Measurements from ENCODE around the gene TRIP10. TPM values are rescaled to one million over a fixed set of nuclear protein-coding genes. Genes with fewer than 3 reads are reported as not detected.

Gene TRIP10
- total and polyA plus RNA-seq, 2 of the 4 experiments (the other 2 are of a cell fraction) = 39.1 to 47.0 TPM

DNA sequence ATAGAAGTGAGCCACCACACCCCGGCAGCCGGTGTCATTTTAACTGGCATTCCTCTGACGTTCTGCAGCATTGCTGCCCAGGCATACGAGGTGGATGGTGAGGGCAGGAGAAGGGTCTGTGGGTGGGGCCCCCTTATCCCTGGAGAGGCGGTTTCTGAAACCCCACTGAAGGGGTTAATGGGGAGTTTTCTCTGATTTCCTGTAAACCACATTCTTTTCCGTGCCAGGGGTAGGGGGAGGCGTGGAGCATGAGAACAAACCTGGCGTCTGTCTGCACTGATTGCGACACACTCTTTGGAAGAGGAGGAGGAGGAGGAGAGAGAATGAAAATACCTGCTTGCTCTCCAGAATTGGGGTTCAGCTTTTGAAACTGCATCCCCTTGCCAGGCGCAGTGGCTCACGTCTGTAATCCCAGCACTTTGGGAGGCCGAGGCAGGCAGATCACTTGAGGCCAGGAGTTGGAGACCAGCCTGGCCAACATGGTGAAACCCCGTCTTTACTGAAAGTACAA, 16.3 kb upstream of the TRIP10 start:
- H4K8ac ChIP-seq (ENCODE audit: low read depth in 2 of 2, low read length in 2 of 2) = no peak overlapping the region
- no peak overlapping the region for H3K14ac ChIP-seq (replicated peaks; ENCODE audit: low read depth, low read length)
- no peak overlapping the region for H3K18ac ChIP-seq (ENCODE audit: low read depth, low read length)
- H2BK20ac ChIP-seq (ENCODE audit: low read depth, low read length) = no peak overlapping the region
- no peak overlapping the region for H2BK5ac ChIP-seq (ENCODE audit: low read depth, low read length, poor library complexity, severe bottlenecking)
- no peak overlapping the region for H3K4me2 ChIP-seq (ENCODE audit: low read depth, low read length)
- BruUV-seq (replicated peaks) = no TSS peak
- H4K20me1 ChIP-seq (ENCODE audit: insufficient read depth, low read length) = no peaks in the 10 kb centered on the region
- no peaks in the 10 kb centered on the region for H3K36me3 ChIP-seq (ENCODE audit: control insufficient read depth, insufficient read depth, low read length)
- WGBS, 2 experiments (ENCODE audit: extremely low coverage in 2 of 2, insufficient read length in 1 of 2) = 80% methylated on average over 1 of the region's 13 CpGs; no CpG with 5 or more reads in 1 of the 2 experiments
- ChIA-PET POLR2A (ENCODE audit: unreplicated experiment) (no interaction called here), CTCF (no interaction called here)
- dilution Hi-C loops (cut with HindIII; ENCODE audit: low sequenced_read_pairs, unreplicated experiment) = no loop called here
- H3K56ac ChIP-seq (ENCODE audit: extremely low read depth, insufficient read depth, low read length) = no peak overlapping the region
- no peaks in the 10 kb centered on the region for H3K9me3 ChIP-seq (ENCODE audit: control insufficient read depth, insufficient read depth, low read length)
- no peak overlapping the region for H2AK9ac ChIP-seq (replicated peaks; ENCODE audit: low read depth, low read length, poor library complexity)
- H3K79me1 ChIP-seq (ENCODE audit: low read depth in 1 of 2, low read length in 2 of 2) = no peaks in the 10 kb centered on the region
- no peak overlapping the region for H4K5ac ChIP-seq (ENCODE audit: low read depth, low read length)
- TF ChIP-seq CEBPB (IDR thresholded peaks at IDR 0.05; ENCODE audit: low read depth, low read length) (peak; percentile 89), NFE2L2 (IDR thresholded peaks at IDR 0.05; ENCODE audit: low read depth, low read length) (no peak)
- no peak overlapping the region for H2BK15ac ChIP-seq (ENCODE audit: low read depth, low read length)
- no peak overlapping the region for H2AK5ac ChIP-seq (ENCODE audit: low read depth, low read length)
- ATAC-seq (ENCODE audit: low read depth) = peak; percentile 18; the same call in 1 of the 2 replicates
- no peak overlapping the region for H3K4ac ChIP-seq (ENCODE audit: low read depth, low read length)
- H2BK120ac ChIP-seq (ENCODE audit: low read depth, low read length) = no peak overlapping the region
- H3K27me3 ChIP-seq (ENCODE audit: control insufficient read depth, insufficient read depth, low read length) = no peaks in the 10 kb centered on the region
- in situ Hi-C loops (cut with MboI; ENCODE audit: low sequenced_read_pairs) = no loop called here
- H2AFZ ChIP-seq (replicated peaks; ENCODE audit: low read length, poor library complexity) = no peak overlapping the region
- H3K4me3 ChIP-seq (ENCODE audit: insufficient read depth, low read depth, low read length) = no peak overlapping the region
- H3K23ac ChIP-seq (ENCODE audit: low read depth, low read length) = no peak overlapping the region
- H3K9me1 ChIP-seq (ENCODE audit: insufficient read depth, low read length) = no peaks in the 10 kb centered on the region
- H4K91ac ChIP-seq (ENCODE audit: insufficient read depth, low read depth, low read length) = no peak overlapping the region
- H3K9ac ChIP-seq (ENCODE audit: low read depth, low read length) = no peak overlapping the region
- intact Hi-C loops (cut with micrococcal nuclease) = no loop called here
- H3K4me1 ChIP-seq (ENCODE audit: control insufficient read depth, insufficient read depth, low read length) = peaks cover 2% of the 10 kb centered on the region; the same call in 1 of the 2 replicates
- DNase-seq = peak; percentile 10
- H3K27ac ChIP-seq (ENCODE audit: insufficient read depth, low read length) = no peak overlapping the region
